ENCODE data around the gene TXNRD1.
A peak's percentile ranks its signal among the peaks of the same experiment; 100 is the strongest.

Gene TXNRD1

GRCh38 chr12:104294927-104295668 lies 79.5 kb downstream of the TXNRD1 start:
- DNase-seq, result no peak
- no peak overlapping the region for H3K27ac Mint-ChIP-seq

GRCh38 chr12:104295954-104296353 lies 80.4 kb downstream of the TXNRD1 start:
- Mint-ChIP-seq H3K27me3 (no peaks in the 10 kb centered on the region), H3K27ac (peak overlapping the region in 1 of 2 donors; percentile 28), H3K4me3 (no peak overlapping the region), H3K9me3 (no peaks in the 10 kb centered on the region), H3K4me1 (peaks cover 54% of the 10 kb centered on the region)
- ATAC-seq, result no peak
- no peak for DNase-seq

More at GRCh38 chr12:104294927-104295668, 79.5 kb downstream of the TXNRD1 start:
- H3K4me3 Mint-ChIP-seq, result no peak overlapping the region
- H3K4me1 Mint-ChIP-seq, result peaks cover 46% of the 10 kb centered on the region
- ATAC-seq, result no peak
- H3K27me3 Mint-ChIP-seq, result no peaks in the 10 kb centered on the region
- H3K9me3 Mint-ChIP-seq, result no peaks in the 10 kb centered on the region

- H3K4me3 Mint-ChIP-seq, result no peak overlapping the region
- no peak for DNase-seq
- no peak for ATAC-seq
- H3K4me1 Mint-ChIP-seq, result peaks cover 60% of the 10 kb centered on the region
- H3K9me3 Mint-ChIP-seq, result no peaks in the 10 kb centered on the region
- H3K27me3 Mint-ChIP-seq, result no peaks in the 10 kb centered on the region
- no peak overlapping the region for H3K27ac Mint-ChIP-seq
Measured at GRCh38 chr12:104296718-104297117, 81.1 kb downstream of the TXNRD1 start.

- H3K9me3 Mint-ChIP-seq, result no peaks in the 10 kb centered on the region
- DNase-seq (no peak), ATAC-seq (no peak)
- no peak overlapping the region for H3K27ac Mint-ChIP-seq
- H3K4me3 Mint-ChIP-seq, result no peak overlapping the region
- peaks cover 62% of the 10 kb centered on the region for H3K4me1 Mint-ChIP-seq
- no peaks in the 10 kb centered on the region for H3K27me3 Mint-ChIP-seq
Measured at GRCh38 chr12:104297477-104298113, 82.0 kb downstream of the TXNRD1 start.

- Mint-ChIP-seq H3K4me3 (no peak overlapping the region), H3K4me1 (peaks cover 66% of the 10 kb centered on the region), H3K27ac (no peak overlapping the region), H3K9me3 (no peaks in the 10 kb centered on the region), H3K27me3 (no peaks in the 10 kb centered on the region)
- ATAC-seq (no peak), DNase-seq (no peak)
Measured at GRCh38 chr12:104299842-104300481, 84.4 kb downstream of the TXNRD1 start.

- peak within 1 kb of the TSS; percentile 92 to 97 for H3K27ac Mint-ChIP-seq
- H3K27me3 Mint-ChIP-seq, result no peaks in the 10 kb centered on the region
- ATAC-seq (peak; percentile 99), DNase-seq (peak; percentile 89)
- no peaks in the 10 kb centered on the region for H3K9me3 Mint-ChIP-seq
- H3K4me1 Mint-ChIP-seq, result peaks cover 71% of the 10 kb centered on the region
- H3K4me3 Mint-ChIP-seq, result peak within 1 kb of the TSS; percentile 85 to 95
Measured at GRCh38 chr12:104303538-104304151, 88.1 kb downstream of the TXNRD1 start, which contains the start of gene EID3. Gene EID3 (plus strand): TSS chr12:104303739. CDS start chr12:104303935, 196 bp downstream.

- DNase-seq, result no peak
- Mint-ChIP-seq H3K4me1 (peaks cover 71% of the 10 kb centered on the region), H3K27me3 (no peaks in the 10 kb centered on the region), H3K4me3 (peak overlapping the region; percentile 85 to 95), H3K9me3 (no peaks in the 10 kb centered on the region), H3K27ac (peak overlapping the region; percentile 92 to 97)
- ATAC-seq, result no peak
Measured at GRCh38 chr12:104304261-104305009, 88.9 kb downstream of the TXNRD1 start.

- Mint-ChIP-seq H3K9me3 (no peaks in the 10 kb centered on the region), H3K4me1 (peaks cover 71% of the 10 kb centered on the region), H3K27ac (no peak overlapping the region), H3K4me3 (no peak overlapping the region), H3K27me3 (no peaks in the 10 kb centered on the region)
- DNase-seq (no peak), ATAC-seq (no peak)
Measured at GRCh38 chr12:104305349-104305748, 89.8 kb downstream of the TXNRD1 start.

- Mint-ChIP-seq H3K4me1 (peaks cover 63% of the 10 kb centered on the region), H3K9me3 (no peaks in the 10 kb centered on the region), H3K27me3 (no peaks in the 10 kb centered on the region), H3K27ac (no peak overlapping the region), H3K4me3 (no peak overlapping the region)
- DNase-seq (no peak), ATAC-seq (no peak)
Measured at GRCh38 chr12:104306376-104306775, 90.8 kb downstream of the TXNRD1 start.

- Mint-ChIP-seq H3K27me3 (no peaks in the 10 kb centered on the region), H3K27ac (no peak overlapping the region), H3K4me3 (no peak overlapping the region), H3K9me3 (no peaks in the 10 kb centered on the region), H3K4me1 (peaks cover 58% of the 10 kb centered on the region)
- ATAC-seq, result no peak
- DNase-seq, result no peak
Measured at GRCh38 chr12:104306943-104307654, 91.5 kb downstream of the TXNRD1 start.

- H3K27ac Mint-ChIP-seq, result no peak overlapping the region
- H3K27me3 Mint-ChIP-seq, result no peaks in the 10 kb centered on the region
- H3K9me3 Mint-ChIP-seq, result no peaks in the 10 kb centered on the region
- ATAC-seq, result no peak
- no peak for DNase-seq
- H3K4me3 Mint-ChIP-seq, result no peak overlapping the region
- H3K4me1 Mint-ChIP-seq, result peaks cover 55% of the 10 kb centered on the region
Measured at GRCh38 chr12:104307655-104308000, 92.0 kb downstream of the TXNRD1 start.

- no peaks in the 10 kb centered on the region for H3K9me3 Mint-ChIP-seq
- H3K4me1 Mint-ChIP-seq, result peaks cover 42% of the 10 kb centered on the region
- no peaks in the 10 kb centered on the region for H3K27me3 Mint-ChIP-seq
- no peak overlapping the region for H3K4me3 Mint-ChIP-seq
- H3K27ac Mint-ChIP-seq, result no peak overlapping the region
- DNase-seq (no peak), ATAC-seq (no peak)
Measured at GRCh38 chr12:104309446-104309993, 93.9 kb downstream of the TXNRD1 start.

- no peaks in the 10 kb centered on the region for H3K27me3 Mint-ChIP-seq
- no peaks in the 10 kb centered on the region for H3K9me3 Mint-ChIP-seq
- DNase-seq (no peak), ATAC-seq (no peak)
- no peak overlapping the region for H3K4me3 Mint-ChIP-seq
- H3K4me1 Mint-ChIP-seq, result peaks cover 28% of the 10 kb centered on the region
- peak overlapping the region in 1 of 2 donors; percentile 91 for H3K27ac Mint-ChIP-seq
Measured at GRCh38 chr12:104310751-104311633, 95.4 kb downstream of the TXNRD1 start.

GRCh38 chr12:104312202-104312601 lies 96.6 kb downstream of the TXNRD1 start:
- Mint-ChIP-seq H3K9me3 (no peaks in the 10 kb centered on the region), H3K27ac (no peak overlapping the region), H3K4me3 (no peak overlapping the region), H3K27me3 (no peaks in the 10 kb centered on the region), H3K4me1 (peaks cover 17% of the 10 kb centered on the region)
- ATAC-seq (no peak), DNase-seq (no peak)
